ENCODE data around the gene AMDHD2.

Gene AMDHD2

GRCh38 chr16:2498531-2499253 lies 21.5 kb upstream of the AMDHD2 start:
- DNase-seq (ENCODE audit: low read depth, low spot score), result no peak

GRCh38 chr16:2499454-2499853 lies 20.7 kb upstream of the AMDHD2 start:
- DNase-seq (ENCODE audit: low read depth, low spot score), result no peak

- no peak for DNase-seq (ENCODE audit: low read depth, low spot score)
Measured at GRCh38 chr16:2499890-2500429, 20.2 kb upstream of the AMDHD2 start.

- DNase-seq (ENCODE audit: low read depth, low spot score), result no peak
Measured at GRCh38 chr16:2500430-2500917, 19.7 kb upstream of the AMDHD2 start.

- peak; percentile 95 for DNase-seq (ENCODE audit: low read depth, low spot score)
Measured at GRCh38 chr16:2500918-2501750, 19.0 kb upstream of the AMDHD2 start.

GRCh38 chr16:2501946-2502895 lies 17.9 kb upstream of the AMDHD2 start:
- DNase-seq (ENCODE audit: low read depth, low spot score), result no peak

- no peak for DNase-seq (ENCODE audit: low read depth, low spot score)
Measured at GRCh38 chr16:2505695-2506094, 14.5 kb upstream of the AMDHD2 start.

- DNase-seq (ENCODE audit: low read depth, low spot score), result no peak
Measured at GRCh38 chr16:2507052-2507659, 13.0 kb upstream of the AMDHD2 start.

- no peak for DNase-seq (ENCODE audit: low read depth, low spot score)
Measured at GRCh38 chr16:2507665-2508064, 12.5 kb upstream of the AMDHD2 start.

- no peak for DNase-seq (ENCODE audit: low read depth, low spot score)
Measured at GRCh38 chr16:2508722-2509400, 11.3 kb upstream of the AMDHD2 start.

GRCh38 chr16:2511128-2511800 lies 8.9 kb upstream of the AMDHD2 start:
- peak; percentile 74 for DNase-seq (ENCODE audit: low read depth, low spot score)

GRCh38 chr16:2511996-2512734 lies 8.0 kb upstream of the AMDHD2 start:
- DNase-seq (ENCODE audit: low read depth, low spot score), result no peak

GRCh38 chr16:2512735-2513404 lies 7.3 kb upstream of the AMDHD2 start:
- DNase-seq (ENCODE audit: low read depth, low spot score), result no peak

GRCh38 chr16:2513405-2514332 lies 6.5 kb upstream of the AMDHD2 start, which contains the start of gene ATP6V0C:
Gene ATP6V0C, plus strand, starts transcription at chr16:2513952. Its CDS starts 152 bp downstream, at chr16:2514104.
- DNase-seq (ENCODE audit: low read depth, low spot score), result peak; percentile 95

GRCh38 chr16:2514333-2515179 lies 5.6 kb upstream of the AMDHD2 start:
- DNase-seq (ENCODE audit: low read depth, low spot score), result peak; percentile 38

GRCh38 chr16:2515180-2515851 lies 4.9 kb upstream of the AMDHD2 start:
- no peak for DNase-seq (ENCODE audit: low read depth, low spot score)
